IPS-18a (cell line): ENCODE data around the gene ITGB7.
"Not testable (repeated sequence)": the region's sequence is repeated elsewhere in the genome, so short reads cannot be mapped to it uniquely, and the experiment has no call there.

Experiments
- H3K27ac ChIP-seq: one replicate; pipeline ENCODE4 v1.5.1; 2013; ENCODE audit warnings: low read length
- H3K27me3 ChIP-seq: one replicate; pipeline ENCODE4 v1.6.1; 2013; ENCODE audit warnings: mild to moderate bottlenecking, low read length; ENCODE audit not compliant: control insufficient read depth, insufficient read depth
- H3K36me3 ChIP-seq: one replicate; pipeline ENCODE4 v1.6.1; 2013; ENCODE audit warnings: low read depth, low read length; ENCODE audit not compliant: control insufficient read depth
- H3K4me1 ChIP-seq: one replicate; pipeline ENCODE4 v1.6.1; 2013; ENCODE audit warnings: low read depth, low read length; ENCODE audit not compliant: control insufficient read depth
- H3K4me3 ChIP-seq: one replicate; pipeline ENCODE4 v1.5.1; 2013; ENCODE audit warnings: low read length
- H3K9ac ChIP-seq: one replicate; pipeline ENCODE4 v1.6.1; 2013; ENCODE audit warnings: mild to moderate bottlenecking, low read length, moderate library complexity
- H3K9me3 ChIP-seq: one replicate; pipeline ENCODE4 v1.6.1; 2013; ENCODE audit warnings: low read depth, low read length; ENCODE audit not compliant: control insufficient read depth

The ITGB7 gene

DNA sequence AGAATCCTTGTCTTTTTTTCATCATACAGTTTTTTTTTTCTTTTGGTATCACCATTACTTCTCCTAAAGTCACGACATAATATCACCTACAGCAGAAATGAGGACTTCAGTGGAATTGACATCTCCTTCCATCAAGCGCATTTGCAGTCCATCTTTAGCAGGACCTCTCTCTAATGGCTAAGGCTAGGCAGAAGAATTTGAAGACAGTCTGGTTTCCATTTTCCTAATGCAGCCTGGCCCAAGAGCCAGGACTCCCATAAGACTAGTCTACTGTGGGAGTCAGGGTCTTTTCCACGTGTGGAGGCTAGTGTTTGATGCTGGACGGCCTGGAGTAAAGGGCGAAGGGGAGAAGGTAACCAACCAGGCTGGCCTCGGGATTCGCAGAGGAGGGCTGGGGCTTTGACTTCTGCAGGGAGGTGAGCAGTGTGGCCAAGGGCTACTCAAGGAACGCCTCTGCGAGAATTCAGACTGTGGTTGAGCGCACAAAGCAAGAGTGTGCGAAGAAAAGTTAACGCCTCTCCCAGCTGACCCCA lies 27.3 kb downstream of the ITGB7 start:
- peaks cover 19% of the 10 kb centered on the region for H3K4me1 ChIP-seq
- no peaks in the 10 kb centered on the region for H3K9me3 ChIP-seq
- H3K36me3 ChIP-seq, result peaks cover 16% of the 10 kb centered on the region
- H3K27me3 ChIP-seq, result peaks cover 40% of the 10 kb centered on the region
- H3K27ac ChIP-seq, result no peak overlapping the region
- peak overlapping the region; percentile 72 for H3K4me3 ChIP-seq
- H3K9ac ChIP-seq, result peak overlapping the region; percentile 87

GRCh38 chr12:53178803-53179202 lies 28.2 kb downstream of the ITGB7 start:
- Histone ChIP-seq H3K36me3 (peaks cover 16% of the 10 kb centered on the region), H3K27me3 (peaks cover 50% of the 10 kb centered on the region)
- not testable (repeated sequence) for H3K9me3 ChIP-seq

GRCh38 chr12:53177447-53177846 lies 29.6 kb downstream of the ITGB7 start:
- H3K36me3 ChIP-seq, H3K9me3 ChIP-seq, H3K27ac ChIP-seq, H3K4me3 ChIP-seq, H3K9ac ChIP-seq: not testable (repeated sequence)
- H3K27me3 ChIP-seq, result peaks cover 63% of the 10 kb centered on the region
- peaks cover 19% of the 10 kb centered on the region for H3K4me1 ChIP-seq

More at GRCh38 chr12:53178803-53179202, 28.2 kb downstream of the ITGB7 start:
- not testable (repeated sequence) for H3K27ac ChIP-seq, H3K4me3 ChIP-seq, H3K9ac ChIP-seq
- H3K4me1 ChIP-seq, result peaks cover 19% of the 10 kb centered on the region

GRCh38 chr12:53176750-53177149 lies 30.3 kb downstream of the ITGB7 start:
- H3K27me3 ChIP-seq, result peaks cover 70% of the 10 kb centered on the region
- H3K9ac ChIP-seq, result no peak overlapping the region
- H3K4me3 ChIP-seq, result no peak overlapping the region
- H3K27ac ChIP-seq, result no peak overlapping the region
- H3K9me3 ChIP-seq, result no peaks in the 10 kb centered on the region
- peaks cover under 1% of the 10 kb centered on the region for H3K36me3 ChIP-seq
- peaks cover 18% of the 10 kb centered on the region for H3K4me1 ChIP-seq

- no peak overlapping the region for H3K27ac ChIP-seq
These were observed 32.1 kb downstream of the ITGB7 start for GRCh38 chr12:53174881-53175491.

GRCh38 chr12:53173085-53173715 lies 33.9 kb downstream of the ITGB7 start:
- no peaks in the 10 kb centered on the region for H3K36me3 ChIP-seq
- no peak overlapping the region for H3K4me3 ChIP-seq
- no peak overlapping the region for H3K27ac ChIP-seq
- peaks cover 7% of the 10 kb centered on the region for H3K4me1 ChIP-seq
- no peak overlapping the region for H3K9ac ChIP-seq
- no peaks in the 10 kb centered on the region for H3K9me3 ChIP-seq
- H3K27me3 ChIP-seq, result peaks cover 64% of the 10 kb centered on the region

More at GRCh38 chr12:53174881-53175491, 32.1 kb downstream of the ITGB7 start:
- H3K9me3 ChIP-seq, result no peaks in the 10 kb centered on the region
- H3K27me3 ChIP-seq, result peaks cover 73% of the 10 kb centered on the region
- H3K36me3 ChIP-seq, result no peaks in the 10 kb centered on the region
- peaks cover 13% of the 10 kb centered on the region for H3K4me1 ChIP-seq
- no peak overlapping the region for H3K9ac ChIP-seq
- no peak overlapping the region for H3K4me3 ChIP-seq

DNA sequence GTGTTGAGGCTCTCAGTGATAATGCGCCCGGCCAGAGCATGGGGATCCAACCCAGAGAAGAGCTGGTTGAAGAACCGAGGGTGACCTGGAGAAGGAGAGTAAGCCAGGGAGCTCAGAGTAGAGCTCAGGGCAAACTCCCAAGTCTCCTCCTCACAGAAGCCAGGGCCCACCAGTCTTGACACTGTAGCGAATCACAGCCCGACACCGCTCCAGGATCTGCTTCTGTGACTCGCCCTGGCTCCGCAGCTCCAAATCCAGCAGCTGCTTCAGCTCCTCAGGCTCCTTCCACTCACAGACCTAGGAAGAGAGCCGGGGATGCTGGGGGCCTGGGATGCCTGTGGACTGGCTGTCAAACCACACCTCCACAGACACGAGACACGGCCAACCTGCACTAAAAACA lies 34.7 kb downstream of the ITGB7 start:
- Histone ChIP-seq H3K9ac (no peak overlapping the region), H3K4me1 (peaks cover 7% of the 10 kb centered on the region), H3K27me3 (peaks cover 55% of the 10 kb centered on the region), H3K27ac (no peak overlapping the region), H3K9me3 (no peaks in the 10 kb centered on the region), H3K36me3 (no peaks in the 10 kb centered on the region), H3K4me3 (no peak overlapping the region)

- no peak overlapping the region for H3K27ac ChIP-seq
- H3K27me3 ChIP-seq, result peaks cover 50% of the 10 kb centered on the region
- no peaks in the 10 kb centered on the region for H3K9me3 ChIP-seq
- no peak overlapping the region for H3K4me3 ChIP-seq
- H3K36me3 ChIP-seq, result no peaks in the 10 kb centered on the region
- H3K9ac ChIP-seq, result no peak overlapping the region
- peaks cover 7% of the 10 kb centered on the region for H3K4me1 ChIP-seq
These were observed 35.2 kb downstream of the ITGB7 start for GRCh38 chr12:53171725-53172329.

DNA sequence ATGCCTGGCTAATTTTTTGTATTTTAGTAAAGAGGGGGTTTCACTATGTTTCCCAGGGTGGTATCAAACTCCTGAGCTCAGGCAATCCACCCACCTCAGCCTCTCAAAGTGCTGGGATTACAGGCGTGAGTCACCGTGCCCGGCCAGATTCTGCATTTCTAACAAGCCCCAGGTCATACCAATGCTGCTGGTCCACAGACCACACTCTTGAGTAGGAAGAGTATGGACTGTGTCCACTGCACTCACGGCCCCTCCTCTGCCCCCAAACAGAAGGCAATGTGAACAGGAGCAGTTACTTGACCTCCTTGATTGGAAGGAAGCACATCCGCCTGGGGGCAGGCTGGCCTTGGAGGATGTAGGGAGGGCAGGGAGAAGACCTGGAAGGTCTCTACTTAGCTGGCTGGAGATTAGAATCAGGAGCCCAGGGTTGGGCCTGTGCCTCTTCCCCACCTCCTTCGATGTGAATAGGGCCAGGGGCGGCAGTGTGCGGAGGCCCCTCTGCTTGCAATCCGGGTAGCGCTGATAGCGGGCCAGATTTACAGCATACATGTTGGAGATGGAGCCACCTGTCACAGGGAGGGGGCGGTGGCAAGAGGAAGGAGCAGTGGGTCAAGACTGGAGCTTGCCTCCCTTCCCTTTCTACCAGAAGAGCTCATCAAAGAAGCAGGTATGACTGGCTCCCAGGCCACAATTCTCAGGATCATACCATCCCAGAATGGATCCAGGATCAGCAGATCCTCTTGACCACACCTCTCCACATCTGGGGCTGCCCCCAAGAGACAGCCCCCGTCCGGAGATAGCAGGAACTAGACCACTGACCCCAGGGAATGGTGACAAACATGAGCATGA lies 36.0 kb downstream of the ITGB7 start:
- no peaks in the 10 kb centered on the region for H3K9me3 ChIP-seq
- peaks cover 44% of the 10 kb centered on the region for H3K27me3 ChIP-seq
- H3K4me3 ChIP-seq, result no peak overlapping the region
- no peaks in the 10 kb centered on the region for H3K36me3 ChIP-seq
- H3K27ac ChIP-seq, result no peak overlapping the region
- H3K4me1 ChIP-seq, result peaks cover 7% of the 10 kb centered on the region
- no peak overlapping the region for H3K9ac ChIP-seq

GRCh38 chr12:53170215-53170614 lies 36.8 kb downstream of the ITGB7 start:
- H3K4me1 ChIP-seq, result no peaks in the 10 kb centered on the region
- H3K9me3 ChIP-seq, result no peaks in the 10 kb centered on the region
- no peak overlapping the region for H3K4me3 ChIP-seq
- no peak overlapping the region for H3K27ac ChIP-seq
- no peak overlapping the region for H3K9ac ChIP-seq
- no peaks in the 10 kb centered on the region for H3K36me3 ChIP-seq
- peaks cover 36% of the 10 kb centered on the region for H3K27me3 ChIP-seq

GRCh38 chr12:53169644-53170043 lies 37.4 kb downstream of the ITGB7 start:
- Histone ChIP-seq H3K9ac (no peak overlapping the region), H3K27me3 (peaks cover 34% of the 10 kb centered on the region)

More at GRCh38 chr12:53169644-53170043, 37.4 kb downstream of the ITGB7 start:
- H3K27ac ChIP-seq, result no peak overlapping the region
- H3K4me1 ChIP-seq, result no peaks in the 10 kb centered on the region
- H3K36me3 ChIP-seq, result no peaks in the 10 kb centered on the region
- H3K9me3 ChIP-seq, result no peaks in the 10 kb centered on the region
- H3K4me3 ChIP-seq, result no peak overlapping the region
